GM11168 (cell line): ENCODE data around the gene PRRX2.
"Not testable (repeated sequence)": the region's sequence is repeated elsewhere in the genome, so short reads cannot be mapped to it uniquely, and the experiment has no call there.

Experiments used
- in situ Hi-C: fragments of 300-500 bp; cut with MboI; formaldehyde crosslinking; loops from one replicate; pipeline ENCODE4 v1.12.0; 2022; ENCODE audit warnings: low sequenced_read_pairs; ENCODE audit not compliant: unreplicated experiment

PRRX2 gene

GRCh38 chr9:129749575-129749974, 84.1 kb downstream of the PRRX2 start:
- in situ Hi-C loops: no loop called here

DNA sequence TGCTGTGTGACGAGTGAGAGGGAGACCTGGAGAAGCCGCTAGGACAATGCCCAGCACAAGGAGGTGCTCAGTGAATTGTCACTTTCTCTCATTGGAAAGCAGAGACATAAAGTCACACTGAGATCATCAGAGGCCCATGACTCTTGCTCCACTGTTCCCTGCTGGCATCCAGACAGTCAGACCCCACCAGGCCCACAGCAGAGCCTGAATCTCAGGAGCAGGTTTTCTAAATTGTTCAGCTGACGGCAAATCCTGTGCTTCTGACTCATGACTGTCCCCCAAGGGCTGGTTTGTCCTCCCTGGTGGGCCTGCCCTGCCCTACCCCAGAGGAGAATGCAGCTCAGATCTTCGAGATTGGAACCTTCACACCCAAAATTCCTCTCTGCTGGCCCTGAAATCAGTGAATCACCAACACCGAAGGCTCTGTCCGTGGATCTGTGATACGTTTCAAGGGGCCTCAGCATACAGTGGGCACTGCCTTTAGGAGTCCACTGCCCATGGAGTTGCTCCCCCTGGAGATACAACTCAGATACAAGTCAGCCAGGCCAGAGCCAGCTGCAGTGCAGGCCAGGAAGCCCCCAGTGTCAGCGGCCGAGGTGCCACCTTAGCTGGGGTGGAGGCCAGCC, 84.7 kb downstream of the PRRX2 start:
- in situ Hi-C loops: no loop called here

- in situ Hi-C loops: no loop called here
Measured at GRCh38 chr9:129751841-129752801, 86.7 kb downstream of the PRRX2 start.

- in situ Hi-C loops: no loop called here
Measured at GRCh38 chr9:129752900-129753729, 87.7 kb downstream of the PRRX2 start, which contains the start of gene PTGES. Gene PTGES, minus strand, starts transcription at chr9:129753042. Its CDS starts 30 bp downstream, at chr9:129753012.

DNA sequence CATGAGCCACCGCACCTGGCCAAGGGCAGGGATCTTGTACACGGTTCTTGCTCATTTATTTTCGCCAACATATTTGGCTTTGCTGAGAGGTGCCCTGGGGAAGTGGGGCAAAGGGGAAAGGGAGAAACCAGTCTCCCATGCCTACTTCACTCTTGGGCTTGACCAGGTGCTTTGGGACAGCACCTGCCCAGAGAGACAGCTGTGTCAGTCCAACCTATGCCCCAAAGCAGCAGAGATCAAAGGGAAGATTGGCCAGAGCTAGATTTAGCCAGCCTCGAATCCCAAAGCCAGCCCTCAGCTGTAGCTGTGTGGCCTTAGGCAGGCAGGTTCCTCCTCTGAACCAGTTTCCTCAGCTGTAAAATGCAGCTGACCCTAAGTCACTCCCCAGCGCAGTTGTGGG, 89.7 kb downstream of the PRRX2 start:
- in situ Hi-C loops: no loop called here

GRCh38 chr9:129756191-129756590, 90.7 kb downstream of the PRRX2 start:
- in situ Hi-C loops: no loop called here

DNA sequence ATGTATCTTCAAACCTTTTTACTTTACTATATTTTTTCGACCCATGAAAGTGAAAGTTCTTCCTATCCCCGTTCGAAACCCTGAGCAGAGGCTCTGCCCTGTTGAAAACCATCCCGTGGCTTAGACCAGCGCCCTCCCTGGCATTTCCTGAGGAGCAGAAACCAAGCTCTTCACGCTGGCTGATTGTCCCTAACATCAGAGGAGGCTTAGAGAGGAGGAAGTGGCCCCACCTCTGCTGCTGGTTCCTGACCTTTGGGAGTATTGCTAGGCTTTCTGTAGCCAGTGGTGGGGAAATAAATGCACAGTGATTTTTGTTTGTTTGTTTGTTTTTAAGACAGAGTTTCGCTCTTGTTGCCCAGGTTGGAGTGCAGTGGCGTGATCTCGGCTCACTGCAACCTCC, 91.6 kb downstream of the PRRX2 start:
- in situ Hi-C loops: no loop called here

- in situ Hi-C loops: no loop called here
Measured at GRCh38 chr9:129759319-129759718, 93.9 kb downstream of the PRRX2 start.

- in situ Hi-C loops: no loop called here
Measured at GRCh38 chr9:129759804-129760502, 94.5 kb downstream of the PRRX2 start.

GRCh38 chr9:129760784-129761183, 95.3 kb downstream of the PRRX2 start:
- in situ Hi-C loops: not testable (repeated sequence)

DNA sequence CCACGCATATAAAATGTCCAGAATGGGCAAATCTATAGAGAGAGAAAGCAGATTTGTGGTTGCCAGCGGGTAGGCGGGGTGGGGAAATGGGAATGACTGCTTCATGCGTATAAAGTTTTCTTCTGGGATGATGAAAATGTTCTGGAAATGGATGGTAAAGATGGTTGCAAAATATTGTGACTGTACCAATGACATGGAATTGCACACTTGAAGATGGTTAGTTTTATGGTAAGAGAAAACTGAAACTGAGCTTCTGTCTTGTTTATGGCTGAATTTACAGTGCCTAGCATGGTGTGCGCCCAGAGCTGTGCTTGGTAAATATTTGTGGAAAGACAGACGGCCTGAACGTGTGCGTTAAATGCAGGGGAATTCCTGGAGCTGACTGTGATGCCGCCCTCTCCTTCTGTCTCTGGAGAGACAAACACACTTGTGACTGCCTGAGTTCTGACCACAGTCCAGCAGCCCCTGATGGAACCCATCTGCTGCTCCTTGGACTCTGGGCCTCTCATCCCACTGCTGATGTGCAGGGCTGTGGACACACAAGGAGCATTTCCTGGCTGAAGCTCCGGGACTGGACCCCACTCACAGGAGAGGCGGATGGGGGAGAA, 96.0 kb downstream of the PRRX2 start:
- in situ Hi-C loops: no loop called here

- in situ Hi-C loops: no loop called here
Measured at GRCh38 chr9:129761901-129762369, 96.5 kb downstream of the PRRX2 start.

- in situ Hi-C loops: not testable (repeated sequence)
Measured at GRCh38 chr9:129762370-129762984, 97.0 kb downstream of the PRRX2 start.

- in situ Hi-C loops: no loop called here
Measured at GRCh38 chr9:129762985-129763926, 97.8 kb downstream of the PRRX2 start.

- in situ Hi-C loops: no loop called here
Measured at GRCh38 chr9:129765764-129766317, 100.4 kb downstream of the PRRX2 start.

DNA sequence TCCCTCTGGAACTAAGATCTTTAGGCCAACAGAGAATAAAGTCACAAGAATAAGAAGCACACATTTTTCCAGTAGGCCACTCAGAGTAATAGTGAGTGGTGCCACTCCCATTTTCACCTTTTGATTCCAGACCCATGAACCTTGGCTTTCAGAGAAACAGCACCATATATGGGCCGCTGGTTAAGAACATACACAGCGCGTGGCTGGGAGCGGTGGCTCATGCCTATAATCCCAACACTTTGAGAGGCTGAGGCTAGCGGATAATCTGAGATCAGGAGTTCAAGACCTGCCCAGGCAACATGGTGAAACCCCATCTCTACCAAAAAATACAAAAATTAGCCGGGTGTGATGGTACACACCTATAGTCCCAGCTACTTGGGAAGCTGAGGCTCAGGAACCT, 103.0 kb downstream of the PRRX2 start:
- in situ Hi-C loops: no loop called here

DNA sequence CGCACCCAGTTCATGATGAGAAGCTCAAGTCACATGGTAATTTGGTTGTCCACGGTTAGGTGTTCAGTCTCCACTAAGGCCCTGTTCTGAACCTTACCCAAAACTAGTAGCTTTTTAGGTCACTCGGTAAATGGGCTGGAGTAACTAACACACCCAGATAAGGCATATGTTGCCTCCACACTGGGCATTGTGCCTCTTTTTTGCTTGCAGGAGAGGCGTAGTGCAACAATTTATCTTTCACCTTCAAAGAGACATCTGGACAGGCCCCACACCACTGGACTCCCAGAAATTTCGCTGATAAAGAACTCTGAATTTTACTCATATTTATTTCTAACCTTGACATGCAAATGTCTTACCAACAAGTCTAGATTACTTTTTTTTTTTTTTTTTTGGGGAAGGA, 104.2 kb downstream of the PRRX2 start:
- in situ Hi-C loops: no loop called here

- in situ Hi-C loops: no loop called here
Measured at GRCh38 chr9:129770741-129771140, 105.3 kb downstream of the PRRX2 start.
